Endothelial cell (in vitro differentiated cells): ENCODE results near the gene SYNPO2. TPM values are rescaled to one million over a fixed set of nuclear protein-coding genes. Genes with fewer than 3 reads are reported as not detected.

ENCODE experiments used
- DNase-seq: peaks from one replicate; pipeline ENCODE4 v3.0.0; 2021; ENCODE audit warnings: low spot score
- H3K27ac Mint-ChIP-seq: one replicate; pipeline ENCODE4 v1.8.0; 2021; ENCODE audit warnings: mixed read lengths, inconsistent platforms; ENCODE audit not compliant: unreplicated experiment
- H3K27me3 Mint-ChIP-seq: one replicate; pipeline ENCODE4 v1.8.0; 2021; ENCODE audit warnings: mild to moderate bottlenecking, moderate library complexity, mixed read lengths, inconsistent platforms; ENCODE audit not compliant: unreplicated experiment
- H3K36me3 Mint-ChIP-seq: one replicate; pipeline ENCODE4 v1.8.0; 2021; ENCODE audit warnings: mild to moderate bottlenecking, low read depth, mixed read lengths, inconsistent platforms; ENCODE audit not compliant: unreplicated experiment
- H3K4me1 Mint-ChIP-seq: one replicate; pipeline ENCODE4 v1.8.0; 2021; ENCODE audit warnings: mild to moderate bottlenecking, mixed read lengths, inconsistent platforms; ENCODE audit not compliant: unreplicated experiment
- H3K4me3 Mint-ChIP-seq: one replicate; pipeline ENCODE4 v1.8.0; 2021; ENCODE audit warnings: mild to moderate bottlenecking, mixed read lengths, inconsistent platforms; ENCODE audit not compliant: unreplicated experiment
- H3K9me3 Mint-ChIP-seq: one replicate; pipeline ENCODE4 v1.8.0; 2021; ENCODE audit warnings: mixed read lengths, inconsistent platforms; ENCODE audit not compliant: unreplicated experiment
- CTCF ChIP-seq: fragments of 200-600 bp; sonication (generic); IDR thresholded peaks from one replicate; pipeline ENCODE4 v1.5.0; 2021; ENCODE audit warnings: antibody characterized with exemption; ENCODE audit not compliant: unreplicated experiment
- total RNA-seq: library from RNA; stranded (reverse); fragmentation: NEBNext Ultra II Directional; extraction: Animal tissue kit (Norgen Biotek cat#: 25700); gene quantifications from one replicate; pipeline ENCODE4 v1.2.1, GENCODE V29; 2021; ENCODE audit not compliant: unreplicated experiment

The SYNPO2 gene
- total RNA-seq, 1 donor from 2014 or later, result 1.1 TPM

GRCh38 chr4:118923891-118924290 is 35.2 kb downstream of the SYNPO2 start:
- Mint-ChIP-seq H3K4me3 (no peak overlapping the region), H3K9me3 (no peaks in the 10 kb centered on the region)

GRCh38 chr4:118927974-118928373 is 39.3 kb downstream of the SYNPO2 start:
- no peaks in the 10 kb centered on the region for H3K9me3 Mint-ChIP-seq

More at GRCh38 chr4:118923891-118924290, 35.2 kb downstream of the SYNPO2 start:
- H3K27me3 Mint-ChIP-seq, result no peaks in the 10 kb centered on the region
- H3K4me1 Mint-ChIP-seq, result peaks cover 6% of the 10 kb centered on the region
- no peak overlapping the region for H3K27ac Mint-ChIP-seq
- no peaks in the 10 kb centered on the region for H3K36me3 Mint-ChIP-seq
- no peak for DNase-seq
- no peak for TF ChIP-seq CTCF

GRCh38 chr4:118930255-118930654 is 41.6 kb downstream of the SYNPO2 start:
- H3K4me1 Mint-ChIP-seq, result peaks cover 7% of the 10 kb centered on the region
- TF ChIP-seq CTCF, result no peak
- no peaks in the 10 kb centered on the region for H3K36me3 Mint-ChIP-seq
- H3K27ac Mint-ChIP-seq, result no peak overlapping the region
- no peaks in the 10 kb centered on the region for H3K27me3 Mint-ChIP-seq
- no peaks in the 10 kb centered on the region for H3K9me3 Mint-ChIP-seq
- no peak overlapping the region for H3K4me3 Mint-ChIP-seq
- no peak for DNase-seq

More at GRCh38 chr4:118927974-118928373, 39.3 kb downstream of the SYNPO2 start:
- no peak for DNase-seq
- Mint-ChIP-seq H3K27ac (no peak overlapping the region), H3K27me3 (no peaks in the 10 kb centered on the region), H3K4me1 (peaks cover 7% of the 10 kb centered on the region), H3K4me3 (no peak overlapping the region), H3K36me3 (no peaks in the 10 kb centered on the region)
- no peak for TF ChIP-seq CTCF

- no peak for TF ChIP-seq CTCF
- Mint-ChIP-seq H3K36me3 (no peaks in the 10 kb centered on the region), H3K27me3 (no peaks in the 10 kb centered on the region), H3K27ac (no peak overlapping the region), H3K4me1 (peaks cover 10% of the 10 kb centered on the region), H3K4me3 (no peak overlapping the region), H3K9me3 (no peaks in the 10 kb centered on the region)
- DNase-seq, result no peak
Measured at GRCh38 chr4:118931786-118932185, 43.1 kb downstream of the SYNPO2 start.

- DNase-seq, result no peak
- Mint-ChIP-seq H3K4me3 (no peak overlapping the region), H3K9me3 (no peaks in the 10 kb centered on the region), H3K27me3 (no peaks in the 10 kb centered on the region), H3K27ac (no peak overlapping the region), H3K4me1 (peaks cover 4% of the 10 kb centered on the region), H3K36me3 (no peaks in the 10 kb centered on the region)
- no peak for TF ChIP-seq CTCF
Measured at GRCh38 chr4:118935819-118936218, 47.2 kb downstream of the SYNPO2 start.
